Esophagus muscularis mucosa (tissue), 4 donors: ENCODE data around the gene KIAA1958. TPM values are rescaled to one million over a fixed set of nuclear protein-coding genes. Genes with fewer than 3 reads are reported as not detected.
"Not testable (repeated sequence)": the region's sequence is repeated elsewhere in the genome, so short reads cannot be mapped to it uniquely, and the experiment has no call there.

Source experiments
- DNase-seq: peaks from one replicate; pipeline ENCODE4 v3.0.0-alpha.2; 2017; ENCODE audit errors: extremely low spot score
- H3K27ac ChIP-seq, 4 donors: fragments of 200-600 bp; sonication (generic); replicated peaks in 1 of 4; 1 replicate in 3 of 4; 2 replicates in 1 of 4; pipeline ENCODE4 v1.5.1; 2016 to 2019; ENCODE audit warnings: mild to moderate bottlenecking in 1 of 4
- H3K27me3 ChIP-seq, 4 donors: fragments of 200-600 bp; sonication (generic); one replicate each; pipeline versions ENCODE4 v1.5.1 to v1.6.0; 2016 to 2019
- H3K36me3 ChIP-seq, 4 donors: fragments of 200-600 bp; sonication (generic); one replicate each; pipeline ENCODE4 v1.5.1; 2016 to 2019
- H3K4me1 ChIP-seq, 4 donors: fragments of 200-600 bp; sonication (generic); one replicate each; pipeline ENCODE4 v1.5.1; 2016 to 2019
- H3K4me3 ChIP-seq, 4 donors: fragments of 200-600 bp; sonication (generic); 1 replicate in 2 of 4; 2 replicates in 2 of 4; pipeline ENCODE4 v1.5.1; 2016 to 2019; ENCODE audit warnings: mild to moderate bottlenecking in 4 of 4, moderate library complexity in 1 of 4
- H3K9me3 ChIP-seq, 4 donors: fragments of 200-600 bp; sonication (generic); 1 replicate in 3 of 4; 2 replicates in 1 of 4; pipeline ENCODE4 v1.5.1; 2016 to 2019
- EP300 ChIP-seq: sonication (generic); formaldehyde crosslinking; IDR thresholded peaks from one replicate; pipeline ENCODE4 v1.6.1; 2017; ENCODE audit warnings: antibody characterized with exemption
- POLR2A ChIP-seq: fragments of 450-650 bp; IDR thresholded peaks from one replicate; pipeline ENCODE4 v1.6.1; 2017; ENCODE audit warnings: antibody characterized with exemption, moderate library complexity, mild to moderate bottlenecking, low read depth
- POLR2AphosphoS5 ChIP-seq, 2 donors: sonication (generic); formaldehyde crosslinking; IDR thresholded peaks; one replicate each; pipeline ENCODE4 v1.6.1; 2017; ENCODE audit warnings: antibody characterized with exemption in 2 of 2
- WGBS: methylation state at CpG from one replicate; pipeline ENCODE4 v1.1.5; 2018; 5-methylcytosine and 5-hydroxymethylcytosine counted together
- intact Hi-C: fragments of 100-400 bp; cut with DNase I; formaldehyde crosslinking; loops from one replicate; pipeline ENCODE4 v1.15.1; 2023
- total RNA-seq, 4 donors: library from RNA; depleted of rRNA; stranded (reverse); fragments of >200 nt; gene quantifications; one replicate each; pipeline versions ENCODE4 v1.1.0 to v1.2.1, GENCODE V29; 2016
- TF ChIP-seq, protein P1 (sequence below), 3 experiments: fragments of 200-600 bp in 2 of 3; fragments of 450-650 bp in 1 of 3; sonication (generic) in 2 of 3; IDR thresholded peaks; one replicate each; pipeline ENCODE4 v1.5.1; 2017 to 2019; ENCODE audit warnings: antibody characterized with exemption in 3 of 3, mild to moderate bottlenecking in 2 of 3, moderate library complexity in 1 of 3

The KIAA1958 gene
- total RNA-seq, 4 donors from 2014 or later: 2.2 to 5.8 (median 3.2) TPM

DNA sequence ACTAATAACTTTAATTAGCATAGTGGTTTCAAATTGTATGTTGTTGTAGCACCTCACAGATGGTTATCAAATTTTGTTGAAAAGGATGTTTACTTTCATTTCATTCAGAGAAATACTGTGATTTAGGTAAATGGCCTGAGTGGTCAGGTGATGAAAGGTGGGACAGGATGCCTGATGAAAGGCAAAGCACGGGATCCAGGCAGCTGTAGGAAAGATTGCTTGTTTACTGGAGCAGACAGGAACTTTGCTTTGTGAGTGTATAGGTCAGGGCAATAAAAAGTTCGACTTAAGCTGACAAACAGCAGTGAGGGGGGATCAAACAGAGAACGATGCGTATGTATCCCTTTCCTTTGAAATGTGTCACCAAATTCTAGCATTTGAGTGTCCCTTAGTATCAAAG lies 19.0 kb downstream of the KIAA1958 start:
- intact Hi-C loops: no loop called here
- H3K4me1 ChIP-seq: no peaks in the 10 kb centered on the region

GRCh38 chr9:112506571-112506970 lies 19.9 kb downstream of the KIAA1958 start:
- Histone ChIP-seq H3K4me1 (no peaks in the 10 kb centered on the region), H3K4me3 (no peak overlapping the region), H3K9me3 (no peaks in the 10 kb centered on the region), H3K27ac (no peak overlapping the region), H3K36me3 (no peaks in the 10 kb centered on the region), H3K27me3 (no peaks in the 10 kb centered on the region)
- TF ChIP-seq EP300 (no peak), POLR2A (no peak), POLR2AphosphoS5 (IDR thresholded peaks at IDR 0.05) (no peak)
- TF ChIP-seq, protein P1, sequence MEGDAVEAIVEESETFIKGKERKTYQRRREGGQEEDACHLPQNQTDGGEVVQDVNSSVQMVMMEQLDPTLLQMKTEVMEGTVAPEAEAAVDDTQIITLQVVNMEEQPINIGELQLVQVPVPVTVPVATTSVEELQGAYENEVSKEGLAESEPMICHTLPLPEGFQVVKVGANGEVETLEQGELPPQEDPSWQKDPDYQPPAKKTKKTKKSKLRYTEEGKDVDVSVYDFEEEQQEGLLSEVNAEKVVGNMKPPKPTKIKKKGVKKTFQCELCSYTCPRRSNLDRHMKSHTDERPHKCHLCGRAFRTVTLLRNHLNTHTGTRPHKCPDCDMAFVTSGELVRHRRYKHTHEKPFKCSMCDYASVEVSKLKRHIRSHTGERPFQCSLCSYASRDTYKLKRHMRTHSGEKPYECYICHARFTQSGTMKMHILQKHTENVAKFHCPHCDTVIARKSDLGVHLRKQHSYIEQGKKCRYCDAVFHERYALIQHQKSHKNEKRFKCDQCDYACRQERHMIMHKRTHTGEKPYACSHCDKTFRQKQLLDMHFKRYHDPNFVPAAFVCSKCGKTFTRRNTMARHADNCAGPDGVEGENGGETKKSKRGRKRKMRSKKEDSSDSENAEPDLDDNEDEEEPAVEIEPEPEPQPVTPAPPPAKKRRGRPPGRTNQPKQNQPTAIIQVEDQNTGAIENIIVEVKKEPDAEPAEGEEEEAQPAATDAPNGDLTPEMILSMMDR (IDR thresholded peaks at IDR 0.05): no peak
- intact Hi-C loops: no loop called here
- WGBS: 83% methylated on average over 2 of the region's 2 CpGs
- DNase-seq: no peak

More for the DNA sequence above, 19.0 kb downstream of the KIAA1958 start:
- no peak for TF ChIP-seq POLR2AphosphoS5 (IDR thresholded peaks at IDR 0.05)
- TF ChIP-seq, protein P1 (IDR thresholded peaks at IDR 0.05): no peak
- no peak for TF ChIP-seq EP300
- no peak for TF ChIP-seq POLR2A
- 82% methylated on average over 4 of the region's 4 CpGs for WGBS
- Histone ChIP-seq H3K27ac (no peak overlapping the region), H3K9me3 (no peaks in the 10 kb centered on the region), H3K27me3 (no peaks in the 10 kb centered on the region), H3K36me3 (no peaks in the 10 kb centered on the region), H3K4me3 (no peak overlapping the region)
- no peak for DNase-seq

GRCh38 chr9:112507001-112507680 lies 20.5 kb downstream of the KIAA1958 start:
- Histone ChIP-seq H3K36me3 (no peaks in the 10 kb centered on the region), H3K27me3 (no peaks in the 10 kb centered on the region), H3K27ac (no peak overlapping the region), H3K4me1 (no peaks in the 10 kb centered on the region), H3K4me3 (no peak overlapping the region), H3K9me3 (no peaks in the 10 kb centered on the region)
- WGBS: 98% methylated on average over 2 of the region's 2 CpGs
- TF ChIP-seq EP300: no peak
- TF ChIP-seq, protein P1 (IDR thresholded peaks at IDR 0.05): no peak
- TF ChIP-seq POLR2A: no peak
- TF ChIP-seq POLR2AphosphoS5 (IDR thresholded peaks at IDR 0.05): no peak
- intact Hi-C loops: no loop called here
- DNase-seq: no peak

GRCh38 chr9:112508377-112508776 lies 21.8 kb downstream of the KIAA1958 start:
- TF ChIP-seq POLR2A (no peak), POLR2AphosphoS5 (IDR thresholded peaks at IDR 0.05) (no peak), EP300 (no peak)
- TF ChIP-seq, protein P1 (IDR thresholded peaks at IDR 0.05): no peak
- no peak for DNase-seq
- no peaks in the 10 kb centered on the region for H3K9me3 ChIP-seq
- no peak overlapping the region for H3K27ac ChIP-seq
- no peaks in the 10 kb centered on the region for H3K4me1 ChIP-seq
- intact Hi-C loops: no loop called here
- no peaks in the 10 kb centered on the region for H3K27me3 ChIP-seq
- no peaks in the 10 kb centered on the region for H3K36me3 ChIP-seq
- 66% methylated on average over 2 of the region's 2 CpGs for WGBS
- H3K4me3 ChIP-seq: no peak overlapping the region

DNA sequence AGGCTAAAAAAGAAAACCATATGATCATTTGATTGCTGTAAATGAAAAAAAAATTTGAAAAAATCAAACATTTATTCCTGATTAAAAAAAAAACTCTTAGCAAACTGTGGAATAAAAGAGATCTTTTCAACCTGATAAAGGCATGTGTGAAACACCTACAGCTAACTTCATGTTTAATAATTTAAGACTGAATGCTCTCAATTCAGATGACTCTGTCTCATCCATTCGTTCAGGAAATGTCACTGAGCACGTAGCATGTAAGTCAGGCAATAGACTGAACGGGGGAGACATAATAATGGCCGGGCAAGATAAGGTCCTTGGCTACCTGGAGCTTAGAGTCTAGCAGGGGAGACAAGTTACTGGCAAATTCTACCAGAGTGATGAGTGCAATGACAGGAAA lies 25.8 kb downstream of the KIAA1958 start:
- H3K36me3 ChIP-seq, H3K4me1 ChIP-seq, H3K27me3 ChIP-seq, intact Hi-C loops, H3K9me3 ChIP-seq, H3K4me3 ChIP-seq, DNase-seq, H3K27ac ChIP-seq: not testable (repeated sequence)
- 83% methylated on average over 3 of the region's 4 CpGs for WGBS
